ENCODE results near the gene WWOX. TPM values are rescaled to one million over a fixed set of nuclear protein-coding genes. Genes with fewer than 3 reads are reported as not detected.

WWOX gene
- total RNA-seq, 4 donors from 2014 or later: 21.4 to 55.6 (median 33.2) TPM

DNA sequence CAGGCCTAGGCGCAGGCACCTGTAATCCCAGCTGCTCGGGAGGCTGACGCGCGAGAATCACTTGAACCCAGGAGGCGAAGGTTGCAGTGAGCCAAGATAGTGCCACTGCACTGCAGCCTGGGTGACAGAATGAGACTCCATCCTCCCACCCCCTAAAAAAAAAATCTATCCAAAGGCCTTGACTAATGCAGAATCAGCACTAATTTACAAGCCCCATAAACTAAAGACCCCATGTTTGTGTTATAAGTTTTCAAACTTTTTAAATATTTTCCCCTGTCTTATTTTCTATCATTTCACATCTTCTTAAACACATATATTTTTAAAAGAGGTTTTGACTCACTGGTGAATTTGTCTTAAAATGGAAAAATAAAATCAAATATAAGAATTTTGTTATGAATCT, 713.1 kb downstream of the WWOX start:
- ATAC-seq (ENCODE audit: low FRiP score): no peak
- TF ChIP-seq, protein P1, sequence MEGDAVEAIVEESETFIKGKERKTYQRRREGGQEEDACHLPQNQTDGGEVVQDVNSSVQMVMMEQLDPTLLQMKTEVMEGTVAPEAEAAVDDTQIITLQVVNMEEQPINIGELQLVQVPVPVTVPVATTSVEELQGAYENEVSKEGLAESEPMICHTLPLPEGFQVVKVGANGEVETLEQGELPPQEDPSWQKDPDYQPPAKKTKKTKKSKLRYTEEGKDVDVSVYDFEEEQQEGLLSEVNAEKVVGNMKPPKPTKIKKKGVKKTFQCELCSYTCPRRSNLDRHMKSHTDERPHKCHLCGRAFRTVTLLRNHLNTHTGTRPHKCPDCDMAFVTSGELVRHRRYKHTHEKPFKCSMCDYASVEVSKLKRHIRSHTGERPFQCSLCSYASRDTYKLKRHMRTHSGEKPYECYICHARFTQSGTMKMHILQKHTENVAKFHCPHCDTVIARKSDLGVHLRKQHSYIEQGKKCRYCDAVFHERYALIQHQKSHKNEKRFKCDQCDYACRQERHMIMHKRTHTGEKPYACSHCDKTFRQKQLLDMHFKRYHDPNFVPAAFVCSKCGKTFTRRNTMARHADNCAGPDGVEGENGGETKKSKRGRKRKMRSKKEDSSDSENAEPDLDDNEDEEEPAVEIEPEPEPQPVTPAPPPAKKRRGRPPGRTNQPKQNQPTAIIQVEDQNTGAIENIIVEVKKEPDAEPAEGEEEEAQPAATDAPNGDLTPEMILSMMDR (IDR thresholded peaks at IDR 0.05): no peak
- DNase-seq (ENCODE audit: low spot score): no peak

DNA sequence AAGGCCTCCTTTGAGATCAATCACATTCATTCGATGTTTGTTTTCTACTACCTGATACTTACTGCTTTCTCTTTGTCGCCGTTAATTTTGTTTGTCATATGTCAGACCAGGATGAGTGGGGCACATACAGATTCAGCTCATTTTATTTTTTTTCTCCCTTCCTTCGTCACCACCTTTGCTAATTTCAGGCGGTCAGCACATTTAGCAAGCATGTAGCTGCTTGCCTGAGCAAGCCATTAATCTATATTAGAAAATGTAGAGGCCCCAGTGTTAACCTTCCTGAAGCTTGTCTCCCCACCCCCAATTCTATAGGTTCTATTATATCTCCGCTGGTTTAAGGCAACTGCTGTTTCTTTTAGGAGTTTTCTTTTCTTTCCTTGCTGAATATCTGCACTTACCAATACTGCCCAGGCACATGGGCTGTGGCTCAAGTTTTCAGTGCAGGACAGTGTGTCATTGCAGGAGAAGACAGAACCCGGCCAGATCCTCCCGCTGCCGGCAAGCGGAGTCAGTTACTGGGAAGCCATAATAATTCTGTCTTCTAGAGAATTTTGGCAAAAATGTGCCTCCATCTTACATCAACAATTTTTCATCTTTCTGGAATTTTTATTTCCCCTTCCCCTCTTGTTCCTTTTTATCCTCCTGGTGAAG, 714.3 kb downstream of the WWOX start:
- DNase-seq (ENCODE audit: low spot score): no peak
- TF ChIP-seq, protein P1 (IDR thresholded peaks at IDR 0.05): no peak
- no peak for ATAC-seq (ENCODE audit: low FRiP score)

DNA sequence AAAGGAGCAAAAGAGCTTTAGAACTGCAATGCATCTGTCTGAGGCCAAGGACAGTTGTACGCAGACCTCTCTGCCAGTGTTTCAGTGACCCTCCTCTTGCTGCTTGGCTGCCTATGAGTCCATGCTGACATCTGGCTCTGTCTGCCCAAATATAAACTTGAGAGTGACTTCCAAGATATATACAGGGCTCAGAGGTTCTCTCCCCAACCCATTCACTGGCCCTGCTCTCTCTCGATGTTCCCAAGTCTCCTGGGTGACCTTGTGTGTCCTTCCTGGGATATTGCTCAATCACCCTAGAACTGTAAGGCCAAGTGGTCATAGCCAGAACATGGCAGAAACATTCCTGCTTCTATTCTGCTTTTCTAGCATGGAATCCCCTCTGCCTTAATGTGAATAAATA, 716.3 kb downstream of the WWOX start:
- TF ChIP-seq, protein P1 (IDR thresholded peaks at IDR 0.05): no peak
- DNase-seq (ENCODE audit: low spot score): no peak
- ATAC-seq (ENCODE audit: low FRiP score): no peak

DNA sequence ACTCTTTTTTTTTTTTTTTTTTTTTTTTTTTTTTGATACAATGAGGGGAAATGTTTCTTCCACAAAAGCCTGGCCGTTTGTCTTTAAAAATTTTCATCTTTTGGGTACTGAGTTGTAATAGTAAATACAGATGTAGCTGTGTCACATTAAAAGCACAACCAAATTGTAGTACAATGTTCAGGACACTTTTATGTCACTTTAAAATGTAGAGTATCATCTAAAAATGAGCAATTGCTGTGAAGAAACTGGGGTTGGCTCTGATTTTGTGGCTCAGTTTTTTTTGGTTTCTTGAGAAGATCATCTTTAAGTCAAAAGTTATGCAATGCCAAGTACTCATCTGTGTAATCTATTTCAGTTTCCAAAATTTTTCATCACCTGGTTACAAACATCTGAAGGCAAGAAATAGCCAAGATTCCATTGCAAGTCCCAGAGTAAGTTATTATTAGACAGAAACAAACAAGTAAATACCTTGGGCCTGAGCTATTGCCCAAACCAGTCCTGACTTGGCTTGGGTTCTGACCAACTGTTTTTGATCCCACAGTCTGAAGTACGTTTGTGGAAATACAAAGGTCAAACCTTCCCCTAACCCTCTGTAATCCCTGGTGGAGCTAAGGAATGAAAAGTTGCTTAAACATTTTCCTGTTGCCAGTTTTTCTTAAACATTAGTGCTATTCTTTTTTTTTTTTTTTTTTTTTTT, 717.2 kb downstream of the WWOX start:
- peak; percentile 93 for ATAC-seq (ENCODE audit: low FRiP score)
- TF ChIP-seq, protein P1 (IDR thresholded peaks at IDR 0.05): no peak
- no peak for DNase-seq (ENCODE audit: low spot score)

DNA sequence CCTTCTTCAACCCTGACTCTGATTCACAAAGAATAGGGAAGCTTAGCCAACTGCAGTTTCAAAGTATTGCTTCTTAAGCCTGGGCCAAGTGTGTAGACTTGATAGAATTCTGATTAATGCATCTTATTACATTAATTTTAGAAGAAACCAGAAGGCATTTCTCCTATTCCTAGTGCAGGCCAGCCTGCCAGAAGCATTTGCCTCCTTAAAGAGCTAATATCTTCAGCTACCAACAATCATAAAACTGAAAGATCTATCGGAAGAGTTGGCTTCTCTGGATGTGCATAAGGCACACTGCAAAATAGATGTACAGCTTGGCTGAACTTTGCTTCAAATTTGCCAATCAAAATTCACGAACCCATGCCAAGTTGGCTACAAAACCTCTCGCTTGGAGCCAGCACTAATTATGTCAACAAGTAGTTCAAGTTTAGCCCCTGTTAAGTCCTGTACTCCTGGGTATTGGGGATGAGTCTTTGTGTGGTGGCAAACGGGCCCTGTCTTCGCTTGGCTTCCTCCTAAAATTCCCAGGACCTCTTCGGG, 717.8 kb downstream of the WWOX start:
- DNase-seq (ENCODE audit: low spot score): no peak
- TF ChIP-seq, protein P1 (IDR thresholded peaks at IDR 0.05): no peak
- ATAC-seq (ENCODE audit: low FRiP score): peak; percentile 62

DNA sequence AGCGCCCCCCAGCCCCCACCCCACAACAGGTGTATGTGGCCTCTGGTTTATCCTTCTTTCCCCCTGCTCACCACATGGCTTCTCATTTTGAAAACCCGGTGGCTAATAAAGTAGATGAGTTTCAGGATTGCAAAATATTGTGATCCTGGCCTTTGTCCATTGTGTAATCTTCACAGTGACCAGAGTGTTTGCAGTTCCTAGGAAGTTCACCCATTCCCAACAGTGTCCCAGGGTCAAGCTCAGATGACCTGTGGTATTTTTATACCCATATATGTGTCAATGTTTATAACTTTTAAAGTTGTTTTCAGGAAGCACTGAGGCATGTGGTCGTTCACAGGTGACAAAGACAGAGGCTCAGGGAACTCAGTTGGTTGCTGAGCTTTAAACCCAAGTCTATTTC, 721.9 kb downstream of the WWOX start:
- no peak for ATAC-seq (ENCODE audit: low FRiP score)
- no peak for DNase-seq (ENCODE audit: low spot score)

More for the DNA sequence above, 721.9 kb downstream of the WWOX start:
- TF ChIP-seq, protein P1 (IDR thresholded peaks at IDR 0.05): no peak
